Stimulated activated naive CD8-positive, alpha-beta T cell treated with anti-CD3 and anti-CD28 coated beads, Interleukin-15, Interleukin-2, amounts not matched to agents 100 ng/mL and 50 ng/mL, for 24 hours (primary cell): ENCODE results near the gene TBCEL.

Source experiments
- H3K27ac Mint-ChIP-seq: one replicate; pipeline ENCODE4 v1.8.0; 2021; ENCODE audit warnings: mild to moderate bottlenecking, mixed read lengths
- H3K27me3 Mint-ChIP-seq: one replicate; pipeline ENCODE4 v1.8.0; 2021; ENCODE audit warnings: mixed read lengths
- H3K36me3 Mint-ChIP-seq: one replicate; pipeline ENCODE4 v1.8.0; 2021; ENCODE audit warnings: low read depth, mixed read lengths
- H3K4me1 Mint-ChIP-seq: one replicate; pipeline ENCODE4 v1.8.0; 2021; ENCODE audit warnings: low read depth, mixed read lengths
- H3K4me3 Mint-ChIP-seq: one replicate; pipeline ENCODE4 v1.8.0; 2021; ENCODE audit warnings: mild to moderate bottlenecking, mixed read lengths
- H3K9me3 Mint-ChIP-seq: one replicate; pipeline ENCODE4 v1.8.0; 2021; ENCODE audit warnings: mixed read lengths

The TBCEL gene

DNA sequence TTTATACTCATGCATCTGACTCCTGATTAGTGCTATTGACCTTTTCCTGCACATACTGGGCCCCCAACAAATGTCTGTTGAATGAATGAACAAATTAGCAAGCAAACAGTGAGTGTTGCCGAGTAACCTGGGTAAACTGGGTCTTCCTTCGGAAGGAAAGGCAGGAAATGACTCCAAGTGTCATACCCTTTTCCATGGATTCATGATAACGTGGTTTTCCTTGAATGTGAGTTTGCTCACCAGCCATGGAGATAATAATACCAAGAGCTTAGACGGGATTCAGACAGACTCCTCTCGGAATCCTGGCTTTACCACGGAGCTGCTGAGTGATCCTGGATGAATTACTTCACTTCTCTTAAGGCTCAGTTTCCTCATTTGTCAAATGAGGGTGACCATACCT lies 93.9 kb downstream of the TBCEL start:
- no peaks in the 10 kb centered on the region for H3K4me1 Mint-ChIP-seq
- H3K27ac Mint-ChIP-seq, result no peak overlapping the region
- H3K9me3 Mint-ChIP-seq, result no peaks in the 10 kb centered on the region
- no peaks in the 10 kb centered on the region for H3K36me3 Mint-ChIP-seq
- no peaks in the 10 kb centered on the region for H3K27me3 Mint-ChIP-seq
- H3K4me3 Mint-ChIP-seq, result no peak overlapping the region

DNA sequence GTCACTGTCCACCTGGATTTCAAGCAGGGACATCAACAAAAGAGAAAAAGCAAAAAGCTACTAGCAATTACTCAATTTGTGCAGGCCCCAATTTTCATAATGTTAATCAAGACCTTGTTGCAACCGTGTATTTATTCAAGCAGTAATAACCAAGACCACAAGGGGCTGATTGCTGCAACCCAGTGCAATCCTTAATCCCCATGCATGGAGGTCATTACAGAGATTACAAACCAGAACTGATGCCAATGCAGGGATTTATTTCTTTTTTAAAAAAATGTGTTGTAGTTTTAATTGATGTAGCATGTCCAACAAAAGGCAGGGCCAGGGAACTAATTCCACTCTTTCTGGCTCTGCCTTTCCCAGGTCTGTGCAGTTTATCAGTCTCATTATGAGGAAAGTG lies 95.5 kb downstream of the TBCEL start:
- H3K27me3 Mint-ChIP-seq, result no peaks in the 10 kb centered on the region
- no peaks in the 10 kb centered on the region for H3K36me3 Mint-ChIP-seq
- no peak overlapping the region for H3K27ac Mint-ChIP-seq
- no peak overlapping the region for H3K4me3 Mint-ChIP-seq
- H3K4me1 Mint-ChIP-seq, result no peaks in the 10 kb centered on the region
- H3K9me3 Mint-ChIP-seq, result no peaks in the 10 kb centered on the region

DNA sequence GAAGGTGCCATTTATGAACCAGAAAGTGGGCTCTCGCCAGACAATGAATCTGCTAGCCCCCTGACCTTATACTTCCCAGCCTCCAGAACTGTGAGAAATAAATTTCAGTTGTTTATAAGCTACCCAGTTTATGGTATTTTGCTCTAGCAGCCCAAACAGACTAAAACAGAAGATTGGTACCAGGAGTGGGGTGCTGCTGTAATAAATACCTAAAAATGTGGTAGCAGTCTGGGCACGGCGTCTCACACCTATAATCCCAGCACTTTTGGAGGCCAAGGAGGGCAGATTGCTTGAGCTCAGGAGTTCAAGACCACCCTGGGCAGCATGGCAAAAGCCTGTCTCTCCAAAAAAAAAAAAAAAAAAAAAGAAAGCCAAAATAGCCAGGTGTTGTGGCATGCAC lies 98.4 kb downstream of the TBCEL start:
- H3K36me3 Mint-ChIP-seq, result no peaks in the 10 kb centered on the region
- no peak overlapping the region for H3K4me3 Mint-ChIP-seq
- no peak overlapping the region for H3K27ac Mint-ChIP-seq
- no peaks in the 10 kb centered on the region for H3K4me1 Mint-ChIP-seq
- no peaks in the 10 kb centered on the region for H3K9me3 Mint-ChIP-seq
- H3K27me3 Mint-ChIP-seq, result no peaks in the 10 kb centered on the region

DNA sequence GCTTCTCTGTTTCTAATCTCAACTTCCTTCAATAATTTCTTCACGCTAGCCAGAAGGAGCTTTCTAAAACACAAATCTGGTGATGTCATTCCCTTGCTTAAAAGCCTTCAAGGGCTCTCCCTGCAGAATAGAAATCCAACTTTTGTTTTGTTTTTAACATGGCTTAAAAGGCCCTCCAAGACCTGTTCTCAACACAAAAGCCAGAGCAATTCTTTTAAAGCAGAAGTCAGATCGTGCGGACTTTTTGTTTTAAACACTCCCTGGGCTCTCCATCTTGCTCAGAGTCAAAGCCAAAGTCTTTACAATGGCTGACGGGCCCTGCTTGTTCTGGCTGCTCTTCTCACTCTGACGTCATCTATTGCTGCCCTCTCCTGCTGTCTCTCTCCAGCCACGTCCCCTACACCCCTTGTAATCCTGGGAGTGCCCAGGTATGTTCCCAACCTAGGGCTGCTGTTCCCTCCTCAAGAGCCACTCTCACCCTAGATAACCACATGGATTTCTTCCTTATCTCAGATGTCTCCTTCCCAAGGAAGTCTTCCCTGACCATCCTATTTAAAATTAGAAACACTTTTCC lies 99.7 kb downstream of the TBCEL start:
- Mint-ChIP-seq H3K27me3 (no peaks in the 10 kb centered on the region), H3K36me3 (no peaks in the 10 kb centered on the region), H3K9me3 (no peaks in the 10 kb centered on the region), H3K27ac (no peak overlapping the region), H3K4me1 (no peaks in the 10 kb centered on the region), H3K4me3 (no peak overlapping the region)

DNA sequence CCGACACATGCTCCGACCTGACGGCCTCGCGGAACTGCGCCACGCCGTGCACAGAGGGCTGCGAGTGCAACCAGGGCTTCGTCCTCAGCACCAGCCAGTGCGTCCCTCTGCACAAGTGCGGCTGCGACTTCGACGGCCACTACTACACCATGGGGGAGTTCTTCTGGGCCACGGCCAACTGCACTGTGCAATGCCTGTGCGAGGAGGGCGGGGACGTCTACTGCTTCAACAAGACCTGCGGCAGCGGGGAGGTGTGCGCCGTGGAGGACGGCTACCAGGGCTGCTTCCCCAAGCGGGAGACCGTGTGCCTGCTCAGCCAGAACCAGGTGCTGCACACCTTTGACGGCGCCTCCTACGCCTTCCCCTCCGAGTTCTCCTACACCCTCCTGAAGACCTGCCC lies 103.9 kb downstream of the TBCEL start:
- H3K4me3 Mint-ChIP-seq, result no peak overlapping the region
- H3K9me3 Mint-ChIP-seq, result no peaks in the 10 kb centered on the region
- H3K4me1 Mint-ChIP-seq, result no peaks in the 10 kb centered on the region
- H3K27me3 Mint-ChIP-seq, result no peaks in the 10 kb centered on the region
- H3K36me3 Mint-ChIP-seq, result no peaks in the 10 kb centered on the region
- no peak overlapping the region for H3K27ac Mint-ChIP-seq

DNA sequence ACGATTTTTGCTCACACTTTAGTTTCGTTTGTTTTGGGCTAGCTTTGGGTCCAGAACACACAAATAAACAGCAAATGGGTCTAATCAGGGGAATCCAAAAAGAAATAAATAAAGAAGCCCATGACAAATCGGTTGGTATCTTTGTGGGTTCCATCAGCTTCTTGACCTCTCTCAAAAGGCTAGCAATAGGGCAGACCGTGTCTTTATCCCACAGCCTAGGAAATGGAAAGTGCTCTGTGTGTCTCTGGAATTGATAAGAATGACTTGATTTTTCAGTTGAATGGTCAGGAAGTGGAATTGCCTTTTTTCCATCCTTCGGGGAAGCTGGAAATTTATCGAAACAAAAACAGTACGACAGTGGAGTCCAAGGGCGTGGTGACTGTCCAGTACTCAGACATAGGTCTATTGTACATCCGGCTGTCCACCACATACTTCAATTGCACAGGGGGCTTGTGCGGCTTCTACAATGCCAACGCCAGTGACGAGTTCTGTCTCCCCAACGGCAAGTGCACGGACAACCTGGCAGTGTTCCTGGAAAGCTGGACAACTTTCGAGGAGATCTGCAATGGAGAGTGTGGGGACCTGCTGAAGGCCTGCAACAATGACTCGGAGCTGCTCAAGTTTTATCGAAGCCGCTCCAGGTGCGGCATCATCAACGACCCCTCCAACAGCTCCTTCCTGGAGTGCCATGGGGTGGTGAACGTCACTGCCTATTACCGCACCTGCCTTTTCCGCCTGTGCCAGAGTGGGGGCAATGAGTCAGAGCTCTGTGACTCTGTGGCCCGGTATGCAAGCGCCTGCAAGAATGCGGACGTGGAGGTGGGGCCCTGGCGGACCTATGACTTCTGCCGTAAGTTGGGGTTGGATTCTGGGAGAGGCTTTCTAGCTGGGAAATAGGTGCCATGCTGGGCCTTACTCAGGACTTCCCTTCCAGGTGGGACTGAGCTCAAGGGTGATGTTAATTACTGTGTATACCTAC lies 105.7 kb downstream of the TBCEL start:
- no peaks in the 10 kb centered on the region for H3K9me3 Mint-ChIP-seq
- no peak overlapping the region for H3K27ac Mint-ChIP-seq
- no peak overlapping the region for H3K4me3 Mint-ChIP-seq
- H3K4me1 Mint-ChIP-seq, result no peaks in the 10 kb centered on the region
- no peaks in the 10 kb centered on the region for H3K36me3 Mint-ChIP-seq
- no peaks in the 10 kb centered on the region for H3K27me3 Mint-ChIP-seq

DNA sequence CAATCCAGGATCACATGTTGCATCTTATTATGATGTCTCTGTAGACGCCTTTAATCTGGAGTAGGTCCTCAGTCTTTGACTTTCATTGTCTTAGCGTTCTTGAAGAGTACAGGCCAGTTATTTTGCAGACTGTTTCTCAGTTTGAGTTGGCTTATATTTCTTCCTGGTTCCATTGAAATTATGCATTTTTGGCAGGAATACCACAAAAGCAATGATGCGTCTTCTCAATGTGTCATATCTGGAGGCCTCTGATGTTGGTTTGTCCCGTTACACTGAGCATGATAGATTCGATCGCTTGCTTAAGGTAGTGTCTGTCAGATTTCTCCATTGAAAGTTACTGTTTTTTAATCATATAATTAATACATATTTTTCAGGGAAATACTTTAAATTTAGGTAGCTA lies 107.8 kb downstream of the TBCEL start:
- no peaks in the 10 kb centered on the region for H3K36me3 Mint-ChIP-seq
- no peaks in the 10 kb centered on the region for H3K4me1 Mint-ChIP-seq
- no peaks in the 10 kb centered on the region for H3K9me3 Mint-ChIP-seq
- H3K27ac Mint-ChIP-seq, result no peak overlapping the region
- no peaks in the 10 kb centered on the region for H3K27me3 Mint-ChIP-seq
- no peak overlapping the region for H3K4me3 Mint-ChIP-seq

DNA sequence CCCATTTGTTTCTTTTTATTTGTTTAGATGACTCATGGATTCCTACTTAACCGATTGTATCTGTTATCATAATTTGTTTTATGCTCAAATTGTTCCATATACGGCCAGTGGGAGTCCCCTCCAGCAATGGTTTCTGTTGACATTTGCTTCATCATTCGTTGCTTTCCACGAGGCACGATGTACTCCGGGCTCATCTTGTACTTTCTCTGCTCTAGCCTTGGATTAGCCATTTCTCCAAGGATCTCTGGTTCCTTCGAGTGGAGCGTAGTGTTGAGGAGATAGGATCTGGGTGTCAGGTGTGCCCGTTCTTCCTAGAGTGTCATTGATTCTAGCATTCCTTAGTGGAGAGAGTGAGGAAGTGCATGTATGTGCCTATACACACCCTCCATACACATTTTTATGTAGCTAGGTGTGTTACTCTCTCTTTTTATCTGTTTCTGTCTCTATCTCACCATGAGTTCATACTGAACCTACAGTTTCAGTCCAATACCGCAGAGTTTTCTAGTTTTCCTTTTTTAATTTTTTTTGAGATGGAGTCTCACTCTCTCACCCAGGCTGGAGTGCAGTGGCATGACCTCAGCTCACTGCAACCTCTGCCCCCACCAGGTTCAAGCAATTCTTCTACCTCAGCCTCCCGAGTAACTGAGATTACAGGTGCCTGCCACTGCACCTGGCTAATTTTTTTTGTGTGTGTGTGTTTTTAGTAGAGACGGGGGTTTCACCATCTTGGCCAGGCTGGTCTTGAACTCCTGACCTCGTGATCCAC lies 108.5 kb downstream of the TBCEL start:
- no peak overlapping the region for H3K27ac Mint-ChIP-seq
- H3K27me3 Mint-ChIP-seq, result no peaks in the 10 kb centered on the region
- H3K9me3 Mint-ChIP-seq, result no peaks in the 10 kb centered on the region
- no peaks in the 10 kb centered on the region for H3K36me3 Mint-ChIP-seq
- no peak overlapping the region for H3K4me3 Mint-ChIP-seq
- H3K4me1 Mint-ChIP-seq, result no peaks in the 10 kb centered on the region

DNA sequence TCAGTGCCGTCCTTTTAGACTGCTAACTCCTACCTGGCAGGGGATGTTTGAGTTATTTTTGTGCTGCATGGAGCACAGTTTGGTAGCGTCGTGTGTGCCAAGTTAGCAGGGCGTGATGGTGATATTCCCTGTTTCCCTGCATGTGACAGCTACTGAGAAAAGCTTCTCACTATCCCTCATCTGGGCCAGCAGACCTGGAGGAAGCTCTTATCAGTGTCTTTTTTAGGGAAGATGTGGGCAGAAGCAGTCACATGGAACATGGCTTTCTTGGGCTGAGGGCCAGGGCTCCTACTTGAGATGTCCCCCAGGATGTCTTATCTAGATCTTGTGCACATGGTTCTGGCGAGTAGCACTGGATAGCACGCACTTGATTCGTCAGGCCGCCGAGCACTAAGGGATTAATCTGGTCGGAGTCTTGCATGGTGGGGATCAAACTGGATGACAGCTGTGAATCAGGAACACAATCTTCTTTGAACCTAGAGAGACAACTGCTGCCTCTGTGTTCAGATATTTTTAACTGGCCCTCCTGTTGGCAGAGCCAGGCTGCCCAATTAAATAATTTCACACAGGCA lies 110.9 kb downstream of the TBCEL start:
- no peaks in the 10 kb centered on the region for H3K27me3 Mint-ChIP-seq
- H3K36me3 Mint-ChIP-seq, result no peaks in the 10 kb centered on the region
- H3K4me1 Mint-ChIP-seq, result no peaks in the 10 kb centered on the region
- H3K27ac Mint-ChIP-seq, result no peak overlapping the region
- H3K9me3 Mint-ChIP-seq, result no peaks in the 10 kb centered on the region
- no peak overlapping the region for H3K4me3 Mint-ChIP-seq

DNA sequence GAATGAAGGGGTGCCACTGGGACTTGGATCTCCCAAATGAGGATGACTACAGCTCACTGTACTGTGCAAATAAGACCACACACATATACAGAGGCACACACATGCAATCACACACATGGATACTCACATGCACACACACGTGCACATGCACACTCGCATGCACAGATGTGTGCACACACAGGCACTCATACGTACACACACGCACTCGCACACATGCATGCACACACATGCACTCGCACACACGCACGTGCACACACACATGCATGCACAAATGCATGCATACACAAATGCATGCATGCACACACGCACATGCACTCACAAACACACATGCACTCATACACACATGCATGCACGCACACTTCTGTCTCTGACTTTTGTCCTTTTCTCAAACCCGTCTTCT lies 113.1 kb downstream of the TBCEL start:
- no peak overlapping the region for H3K27ac Mint-ChIP-seq
- no peaks in the 10 kb centered on the region for H3K36me3 Mint-ChIP-seq
- H3K9me3 Mint-ChIP-seq, result no peaks in the 10 kb centered on the region

DNA sequence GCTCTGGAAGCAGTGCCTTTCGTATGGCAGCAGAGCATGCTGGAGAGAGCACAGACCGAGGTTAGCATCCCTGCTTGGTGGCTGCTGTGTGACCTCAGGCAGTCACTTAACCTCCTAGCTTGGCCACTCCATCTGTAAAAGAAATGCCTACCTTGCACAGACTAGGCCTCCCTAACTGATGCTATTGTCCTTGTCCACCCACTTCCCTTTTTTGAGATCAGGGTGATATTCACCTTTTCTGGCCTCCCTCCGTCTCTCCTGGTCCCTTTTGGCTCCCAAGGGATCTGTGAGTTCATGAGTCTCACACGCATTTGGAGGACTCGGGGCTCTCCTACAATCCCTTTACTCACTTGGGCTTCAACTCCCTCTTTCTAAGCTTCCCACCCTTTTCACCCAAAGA lies 114.4 kb downstream of the TBCEL start:
- Mint-ChIP-seq H3K4me3 (no peak overlapping the region), H3K4me1 (no peaks in the 10 kb centered on the region), H3K9me3 (no peaks in the 10 kb centered on the region), H3K27ac (no peak overlapping the region), H3K36me3 (no peaks in the 10 kb centered on the region), H3K27me3 (no peaks in the 10 kb centered on the region)

More for the DNA sequence above, 113.1 kb downstream of the TBCEL start:
- Mint-ChIP-seq H3K27me3 (no peaks in the 10 kb centered on the region), H3K4me3 (no peak overlapping the region), H3K4me1 (no peaks in the 10 kb centered on the region)

DNA sequence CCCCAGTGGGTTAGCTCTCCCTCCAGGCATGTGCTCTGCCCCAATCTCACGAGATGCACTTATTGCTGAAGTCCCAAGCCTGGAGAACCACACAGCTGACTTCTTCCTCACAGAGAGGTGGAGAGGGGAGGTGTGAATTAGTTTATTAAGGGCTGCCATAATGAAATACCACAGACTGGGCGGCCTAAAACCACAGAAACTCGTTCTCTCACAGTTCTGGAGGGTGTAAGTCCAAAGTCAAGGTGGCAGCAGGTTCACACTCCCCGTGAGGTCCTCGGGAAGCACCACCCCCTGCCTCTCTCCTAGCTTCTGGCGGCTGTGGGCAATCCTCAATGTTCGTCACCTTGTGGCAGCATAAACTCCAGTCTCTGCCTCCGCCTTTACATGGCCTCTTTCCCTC lies 116.5 kb downstream of the TBCEL start:
- no peaks in the 10 kb centered on the region for H3K4me1 Mint-ChIP-seq

More for the DNA sequence above, 116.5 kb downstream of the TBCEL start:
- Mint-ChIP-seq H3K27ac (no peak overlapping the region), H3K27me3 (no peaks in the 10 kb centered on the region), H3K4me3 (no peak overlapping the region), H3K9me3 (no peaks in the 10 kb centered on the region), H3K36me3 (no peaks in the 10 kb centered on the region)
